Adrenal gland (tissue), 5 donors: ENCODE data around the gene EPS8L1.
"Not testable (repeated sequence)": the region's sequence is repeated elsewhere in the genome, so short reads cannot be mapped to it uniquely, and the experiment has no call there.

ENCODE experiments used
- POLR2A ChIP-seq, 2 donors: fragments of 450-650 bp; IDR thresholded peaks; one replicate each; pipeline ENCODE4 v1.6.1; 2017; ENCODE audit warnings: antibody characterized with exemption in 2 of 2, mild to moderate bottlenecking in 2 of 2, moderate library complexity in 1 of 2
- TF ChIP-seq, protein P1 (sequence below), 6 experiments: fragments of 450-650 bp in 4 of 6; fragments of 200-600 bp in 2 of 6; sonication (generic) in 1 of 6; IDR thresholded peaks; 1 replicate in 5 of 6; 2 replicates in 1 of 6; pipeline versions ENCODE4 v1.5.1 to v1.8.0; 2016 to 2021; ENCODE audit warnings: antibody characterized with exemption in 6 of 6, mild to moderate bottlenecking in 2 of 6, moderate library complexity in 1 of 6
- donor health status: DM: no; HTN: no; CAD: no.

DNA sequence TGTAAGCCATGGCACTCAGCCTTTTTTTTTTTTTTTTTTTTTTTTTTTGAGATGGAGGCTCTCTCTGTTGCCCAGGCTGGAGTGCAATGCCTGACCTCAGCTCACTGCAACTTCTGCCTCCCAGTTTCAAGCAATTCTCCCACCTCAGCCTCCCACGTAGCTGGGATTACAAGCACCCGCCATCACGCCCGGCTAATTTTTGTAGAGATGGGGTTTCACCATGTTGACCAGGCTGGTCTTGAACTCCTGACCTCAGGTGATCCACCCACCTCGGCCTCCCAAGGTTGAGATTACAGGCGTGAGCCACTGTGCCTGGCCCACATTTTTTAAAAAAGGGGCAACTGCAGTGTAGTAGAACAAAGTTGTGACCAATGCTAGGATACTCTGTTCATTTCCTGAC, 38.1 kb upstream of the EPS8L1 start:
- TF ChIP-seq, protein P1, sequence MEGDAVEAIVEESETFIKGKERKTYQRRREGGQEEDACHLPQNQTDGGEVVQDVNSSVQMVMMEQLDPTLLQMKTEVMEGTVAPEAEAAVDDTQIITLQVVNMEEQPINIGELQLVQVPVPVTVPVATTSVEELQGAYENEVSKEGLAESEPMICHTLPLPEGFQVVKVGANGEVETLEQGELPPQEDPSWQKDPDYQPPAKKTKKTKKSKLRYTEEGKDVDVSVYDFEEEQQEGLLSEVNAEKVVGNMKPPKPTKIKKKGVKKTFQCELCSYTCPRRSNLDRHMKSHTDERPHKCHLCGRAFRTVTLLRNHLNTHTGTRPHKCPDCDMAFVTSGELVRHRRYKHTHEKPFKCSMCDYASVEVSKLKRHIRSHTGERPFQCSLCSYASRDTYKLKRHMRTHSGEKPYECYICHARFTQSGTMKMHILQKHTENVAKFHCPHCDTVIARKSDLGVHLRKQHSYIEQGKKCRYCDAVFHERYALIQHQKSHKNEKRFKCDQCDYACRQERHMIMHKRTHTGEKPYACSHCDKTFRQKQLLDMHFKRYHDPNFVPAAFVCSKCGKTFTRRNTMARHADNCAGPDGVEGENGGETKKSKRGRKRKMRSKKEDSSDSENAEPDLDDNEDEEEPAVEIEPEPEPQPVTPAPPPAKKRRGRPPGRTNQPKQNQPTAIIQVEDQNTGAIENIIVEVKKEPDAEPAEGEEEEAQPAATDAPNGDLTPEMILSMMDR (IDR thresholded peaks at IDR 0.05), result not testable (repeated sequence)
- TF ChIP-seq POLR2A (IDR thresholded peaks at IDR 0.05), result not testable (repeated sequence)
